ENCODE results near the gene BCL2A1. TPM values are rescaled to one million over a fixed set of nuclear protein-coding genes. Genes with fewer than 3 reads are reported as not detected.

Gene BCL2A1
- total and polyA plus RNA-seq, 2 of the 4 experiments (the other 2 are of a cell fraction): 2.3 to 4.5 TPM

DNA sequence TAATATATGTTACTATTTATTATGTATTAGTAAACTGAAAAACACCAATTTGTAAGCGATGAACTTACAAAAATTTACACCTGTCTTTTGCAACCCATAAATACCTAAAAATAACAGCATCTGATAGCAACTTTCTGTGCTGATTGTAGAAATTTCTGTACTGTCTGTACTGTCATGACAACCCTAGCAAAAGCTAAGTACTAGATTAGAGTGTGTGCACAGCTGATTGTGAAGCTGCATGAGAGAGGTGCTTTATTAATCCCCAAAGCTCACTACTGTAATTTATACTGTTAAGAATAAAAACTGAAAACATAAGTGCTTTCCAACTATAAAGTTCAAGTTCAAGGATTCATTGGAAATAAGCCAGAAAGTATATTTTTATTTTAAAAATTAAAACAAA, 815 bp downstream of the BCL2A1 start:
- in situ Hi-C loops (cut with MboI; ENCODE audit: low sequenced_read_pairs): no loop called here
- TF ChIP-seq NFE2L2 (IDR thresholded peaks at IDR 0.05; ENCODE audit: low read depth, low read length) (no peak), FOS (IDR thresholded peaks at IDR 0.05; ENCODE audit: low read depth, low read length) (no peak), MAZ (IDR thresholded peaks at IDR 0.05; ENCODE audit: borderline replicate concordance, low read depth, low read length) (no peak), ELK1 (IDR thresholded peaks at IDR 0.05; ENCODE audit: borderline replicate concordance, low read depth, low read length) (no peak), BHLHE40 (IDR thresholded peaks at IDR 0.05; ENCODE audit: low read depth, low read length) (no peak), MAFK (IDR thresholded peaks at IDR 0.05; ENCODE audit: low read depth, low read length) (no peak), RCOR1 (IDR thresholded peaks at IDR 0.05; ENCODE audit: insufficient replicate concordance, low read length) (no peak), POLR2A (IDR thresholded peaks at IDR 0.05; ENCODE audit: low read depth, low read length) (no peak), RFX5 (IDR thresholded peaks at IDR 0.05; ENCODE audit: low read depth, low read length) (no peak), RAD21 (IDR thresholded peaks at IDR 0.05; ENCODE audit: low read length) (no peak), CHD1 (IDR thresholded peaks at IDR 0.05; ENCODE audit: low read depth, low read length) (no peak)
- TF ChIP-seq, protein P1, sequence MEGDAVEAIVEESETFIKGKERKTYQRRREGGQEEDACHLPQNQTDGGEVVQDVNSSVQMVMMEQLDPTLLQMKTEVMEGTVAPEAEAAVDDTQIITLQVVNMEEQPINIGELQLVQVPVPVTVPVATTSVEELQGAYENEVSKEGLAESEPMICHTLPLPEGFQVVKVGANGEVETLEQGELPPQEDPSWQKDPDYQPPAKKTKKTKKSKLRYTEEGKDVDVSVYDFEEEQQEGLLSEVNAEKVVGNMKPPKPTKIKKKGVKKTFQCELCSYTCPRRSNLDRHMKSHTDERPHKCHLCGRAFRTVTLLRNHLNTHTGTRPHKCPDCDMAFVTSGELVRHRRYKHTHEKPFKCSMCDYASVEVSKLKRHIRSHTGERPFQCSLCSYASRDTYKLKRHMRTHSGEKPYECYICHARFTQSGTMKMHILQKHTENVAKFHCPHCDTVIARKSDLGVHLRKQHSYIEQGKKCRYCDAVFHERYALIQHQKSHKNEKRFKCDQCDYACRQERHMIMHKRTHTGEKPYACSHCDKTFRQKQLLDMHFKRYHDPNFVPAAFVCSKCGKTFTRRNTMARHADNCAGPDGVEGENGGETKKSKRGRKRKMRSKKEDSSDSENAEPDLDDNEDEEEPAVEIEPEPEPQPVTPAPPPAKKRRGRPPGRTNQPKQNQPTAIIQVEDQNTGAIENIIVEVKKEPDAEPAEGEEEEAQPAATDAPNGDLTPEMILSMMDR (conservative IDR thresholded peaks at IDR 0.05; ENCODE audit: low read depth, low read length): no peak

More for the DNA sequence above, 815 bp downstream of the BCL2A1 start:
- dilution Hi-C loops (cut with HindIII; ENCODE audit: low sequenced_read_pairs, unreplicated experiment): no loop called here
- H3K56ac ChIP-seq (ENCODE audit: extremely low read depth, insufficient read depth, low read length): no peak overlapping the region
- no peaks in the 10 kb centered on the region for H3K9me3 ChIP-seq (ENCODE audit: control insufficient read depth, insufficient read depth, low read length)
- no peak overlapping the region for H3K18ac ChIP-seq (ENCODE audit: low read depth, low read length)
- H3K14ac ChIP-seq (replicated peaks; ENCODE audit: low read depth, low read length): no peak overlapping the region
- no TSS peak for BruUV-seq (replicated peaks)
- H2BK15ac ChIP-seq (ENCODE audit: low read depth, low read length): no peak overlapping the region
- ChIA-PET POLR2A (ENCODE audit: unreplicated experiment) (no interaction called here), CTCF (no interaction called here)
- no peak overlapping the region for H3K4me2 ChIP-seq (ENCODE audit: low read depth, low read length)
- no peaks in the 10 kb centered on the region for H3K9me1 ChIP-seq (ENCODE audit: insufficient read depth, low read length)
- no peak overlapping the region for H4K5ac ChIP-seq (ENCODE audit: low read depth, low read length)
- WGBS, 2 experiments (ENCODE audit: extremely low coverage in 2 of 2, insufficient read length in 1 of 2): no CpG with 5 or more reads among the region's 1 CpG
- no peak overlapping the region for H2AK5ac ChIP-seq (ENCODE audit: low read depth, low read length)
- 0 out of 2 replicates have a peak overlapping the region, but pooled peaks have one; percentile 18 for H2BK20ac ChIP-seq (ENCODE audit: low read depth, low read length)
- H3K23ac ChIP-seq (ENCODE audit: low read depth, low read length): no peak overlapping the region
- no peaks in the 10 kb centered on the region for H3K36me3 ChIP-seq (ENCODE audit: control insufficient read depth, insufficient read depth, low read length)
- H3K4ac ChIP-seq (ENCODE audit: low read depth, low read length): no peak overlapping the region
- H2AFZ ChIP-seq (replicated peaks; ENCODE audit: low read length, poor library complexity): no peak overlapping the region
- H3K4me1 ChIP-seq (ENCODE audit: control insufficient read depth, insufficient read depth, low read length): peaks cover 4% of the 10 kb centered on the region
- ATAC-seq (ENCODE audit: low read depth) (no peak), DNase-seq (no peak)
- H3K9ac ChIP-seq (ENCODE audit: low read depth, low read length): no peak overlapping the region
- no peak overlapping the region for H3K27ac ChIP-seq (ENCODE audit: insufficient read depth, low read length)
- H3K27me3 ChIP-seq (ENCODE audit: control insufficient read depth, insufficient read depth, low read length): no peaks in the 10 kb centered on the region
- H2BK5ac ChIP-seq (ENCODE audit: low read depth, low read length, poor library complexity, severe bottlenecking): no peak overlapping the region
- H4K91ac ChIP-seq (ENCODE audit: insufficient read depth, low read depth, low read length): no peak overlapping the region
- H3K4me3 ChIP-seq (ENCODE audit: insufficient read depth, low read depth, low read length): no peak overlapping the region
- no peaks in the 10 kb centered on the region for H3K79me1 ChIP-seq (ENCODE audit: low read depth in 1 of 2, low read length in 2 of 2)
- H4K8ac ChIP-seq (ENCODE audit: low read depth in 2 of 2, low read length in 2 of 2): no peak overlapping the region
- intact Hi-C loops (cut with micrococcal nuclease): no loop called here
- no peak overlapping the region for H2AK9ac ChIP-seq (replicated peaks; ENCODE audit: low read depth, low read length, poor library complexity)
- H2BK120ac ChIP-seq (ENCODE audit: low read depth, low read length): no peak overlapping the region
- no peaks in the 10 kb centered on the region for H4K20me1 ChIP-seq (ENCODE audit: insufficient read depth, low read length)

Data from IMR-90 (cell line).